MCF 10A (cell line): Measurements from ENCODE around the gene RAET1E. TPM values are rescaled to one million over a fixed set of nuclear protein-coding genes. Genes with fewer than 3 reads are reported as not detected.
"Not testable (repeated sequence)": the region's sequence is repeated elsewhere in the genome, so short reads cannot be mapped to it uniquely, and the experiment has no call there.

Experiments
- BruUV-seq: library from RNA; stranded (reverse); fragments of 400-500 nt; replicated peaks from 2 replicates; lab custom pipeline; 2021; lab: Mats Ljungman, UMichigan
- CTCF ChIA-PET: fragments of 300-600 bp; sonication (Branson Sonifier 250); formaldehyde crosslinking; extraction: SDS; loops from one replicate; lab custom pipeline; 2021; ENCODE audit warnings: antibody characterized with exemption, inconsistent platforms; lab: Yijun Ruan, JAX
- POLR2A ChIA-PET: fragments of 300-600, 350-650 bp; sonication (Branson Sonifier 250); formaldehyde crosslinking; extraction: SDS; loops from one replicate; lab custom pipeline; 2020; ENCODE audit warnings: antibody characterized with exemption, inconsistent platforms; lab: Yijun Ruan, JAX
- DNase-seq: peaks from one replicate; pipeline ENCODE4 v3.0.0-alpha.2; 2018; ENCODE audit not compliant: unreplicated experiment
- H3K27ac Mint-ChIP-seq: one replicate; pipeline ENCODE4 v1.8.0; 2022; ENCODE audit warnings: mild to moderate bottlenecking, low read depth, mixed read lengths; ENCODE audit not compliant: unreplicated experiment
- H3K27me3 Mint-ChIP-seq: one replicate; pipeline ENCODE4 v1.8.0; 2022; ENCODE audit warnings: mixed read lengths; ENCODE audit not compliant: insufficient read depth, unreplicated experiment
- H3K36me3 Mint-ChIP-seq: one replicate; pipeline ENCODE4 v1.8.0; 2022; ENCODE audit warnings: mild to moderate bottlenecking, moderate library complexity, mixed read lengths; ENCODE audit not compliant: insufficient read depth, unreplicated experiment
- H3K4me1 Mint-ChIP-seq: one replicate; pipeline ENCODE4 v1.8.0; 2022; ENCODE audit warnings: mixed read lengths; ENCODE audit not compliant: insufficient read depth, unreplicated experiment
- H3K4me3 Mint-ChIP-seq: one replicate; pipeline ENCODE4 v1.8.0; 2022; ENCODE audit warnings: mild to moderate bottlenecking, moderate library complexity, mixed read lengths; ENCODE audit not compliant: unreplicated experiment
- H3K9me3 Mint-ChIP-seq: one replicate; pipeline ENCODE4 v1.8.0; 2022; ENCODE audit warnings: mixed read lengths; ENCODE audit not compliant: unreplicated experiment
- intact Hi-C: fragments of 100-400 bp; cut with micrococcal nuclease; formaldehyde crosslinking; loops from 2 replicates; pipeline ENCODE4 v1.14.1; 2022
- total RNA-seq: library from RNA; stranded (reverse); gene quantifications from 2 replicates; pipeline ENCODE4 v1.2.3, GENCODE V29; 2022
- TF ChIP-seq, protein P1 (sequence below): fragments of 200-600 bp; IDR thresholded peaks from one replicate; pipeline ENCODE4 v1.8.0; 2022; ENCODE audit warnings: antibody characterized with exemption, mild to moderate bottlenecking; ENCODE audit not compliant: unreplicated experiment

RAET1E gene
- total RNA-seq, 1 experiment from 2014 or later: 37.6 TPM

DNA sequence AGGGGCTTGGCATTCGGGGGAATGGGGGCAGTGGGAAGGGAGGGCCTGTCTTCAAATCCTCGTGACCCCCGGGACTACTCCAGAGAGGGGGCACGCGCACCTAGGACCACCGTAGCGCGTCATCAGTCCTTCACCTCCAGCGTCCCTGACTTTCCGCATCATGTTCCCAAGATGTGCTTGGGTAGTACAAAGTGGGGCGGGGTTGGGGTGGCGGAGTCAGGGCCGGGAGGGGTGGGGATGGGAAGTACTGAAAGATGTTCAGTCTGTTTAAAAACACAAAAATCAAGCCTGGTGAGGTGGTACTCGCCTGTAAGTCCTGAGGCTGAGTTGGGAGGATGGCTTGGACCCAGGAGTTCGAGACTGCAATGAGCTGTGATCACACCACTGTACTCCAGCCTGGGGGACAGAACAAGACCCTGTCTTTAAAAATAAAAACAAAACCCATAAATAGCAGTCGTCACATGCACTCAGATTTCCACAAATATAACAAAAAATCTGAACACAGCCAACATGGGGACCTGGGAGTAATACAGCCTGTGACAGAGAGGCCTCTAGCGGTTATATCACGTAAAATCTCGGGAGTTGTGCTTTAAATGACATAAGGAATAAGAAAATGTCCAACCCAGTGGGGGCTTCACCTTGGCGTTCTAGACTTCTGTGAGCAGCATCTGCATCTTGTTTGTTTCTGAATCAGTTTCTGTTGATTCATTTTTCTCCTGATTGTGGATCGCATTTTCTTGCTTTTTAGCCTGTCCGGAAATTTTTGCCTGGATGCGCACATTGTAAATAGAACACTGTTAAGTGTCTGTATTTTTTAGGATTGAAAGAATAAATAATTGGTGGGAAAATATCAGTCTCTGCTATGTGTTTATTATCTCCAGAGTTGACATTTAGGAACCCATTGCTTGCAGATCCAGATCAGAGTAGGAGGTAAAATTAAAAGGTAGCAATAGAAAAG, 33.1 kb downstream of the RAET1E start:
- peak; percentile 74 for DNase-seq
- BruUV-seq: no TSS peak
- ChIA-PET POLR2A (interaction anchor here (0.5 to 13.6 kb wide), 12 partner anchors 8 to 338 kb away, joined by 3 to 255 read pairs (median 4); no protein-coding TSS in a partner anchor), CTCF (interaction anchor here (0.6 to 4.9 kb wide), 20 partner anchors 9 to 690 kb away, joined by 3 to 60 read pairs (median 4); partner anchors contain the start of gene NUP43)
- intact Hi-C loops: loop anchor here (1.0 to 10.0 kb wide), 6 partner anchors 25 to 140 kb away; partner anchors contain the start of gene RAET1G
- TF ChIP-seq, protein P1, sequence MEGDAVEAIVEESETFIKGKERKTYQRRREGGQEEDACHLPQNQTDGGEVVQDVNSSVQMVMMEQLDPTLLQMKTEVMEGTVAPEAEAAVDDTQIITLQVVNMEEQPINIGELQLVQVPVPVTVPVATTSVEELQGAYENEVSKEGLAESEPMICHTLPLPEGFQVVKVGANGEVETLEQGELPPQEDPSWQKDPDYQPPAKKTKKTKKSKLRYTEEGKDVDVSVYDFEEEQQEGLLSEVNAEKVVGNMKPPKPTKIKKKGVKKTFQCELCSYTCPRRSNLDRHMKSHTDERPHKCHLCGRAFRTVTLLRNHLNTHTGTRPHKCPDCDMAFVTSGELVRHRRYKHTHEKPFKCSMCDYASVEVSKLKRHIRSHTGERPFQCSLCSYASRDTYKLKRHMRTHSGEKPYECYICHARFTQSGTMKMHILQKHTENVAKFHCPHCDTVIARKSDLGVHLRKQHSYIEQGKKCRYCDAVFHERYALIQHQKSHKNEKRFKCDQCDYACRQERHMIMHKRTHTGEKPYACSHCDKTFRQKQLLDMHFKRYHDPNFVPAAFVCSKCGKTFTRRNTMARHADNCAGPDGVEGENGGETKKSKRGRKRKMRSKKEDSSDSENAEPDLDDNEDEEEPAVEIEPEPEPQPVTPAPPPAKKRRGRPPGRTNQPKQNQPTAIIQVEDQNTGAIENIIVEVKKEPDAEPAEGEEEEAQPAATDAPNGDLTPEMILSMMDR: peak; percentile 49
- H3K36me3 Mint-ChIP-seq: no peaks in the 10 kb centered on the region
- H3K9me3 Mint-ChIP-seq: no peaks in the 10 kb centered on the region
- no peaks in the 10 kb centered on the region for H3K27me3 Mint-ChIP-seq
- no peak overlapping the region for H3K27ac Mint-ChIP-seq
- peak overlapping the region; percentile 90 for H3K4me3 Mint-ChIP-seq
- peaks cover 39% of the 10 kb centered on the region for H3K4me1 Mint-ChIP-seq

DNA sequence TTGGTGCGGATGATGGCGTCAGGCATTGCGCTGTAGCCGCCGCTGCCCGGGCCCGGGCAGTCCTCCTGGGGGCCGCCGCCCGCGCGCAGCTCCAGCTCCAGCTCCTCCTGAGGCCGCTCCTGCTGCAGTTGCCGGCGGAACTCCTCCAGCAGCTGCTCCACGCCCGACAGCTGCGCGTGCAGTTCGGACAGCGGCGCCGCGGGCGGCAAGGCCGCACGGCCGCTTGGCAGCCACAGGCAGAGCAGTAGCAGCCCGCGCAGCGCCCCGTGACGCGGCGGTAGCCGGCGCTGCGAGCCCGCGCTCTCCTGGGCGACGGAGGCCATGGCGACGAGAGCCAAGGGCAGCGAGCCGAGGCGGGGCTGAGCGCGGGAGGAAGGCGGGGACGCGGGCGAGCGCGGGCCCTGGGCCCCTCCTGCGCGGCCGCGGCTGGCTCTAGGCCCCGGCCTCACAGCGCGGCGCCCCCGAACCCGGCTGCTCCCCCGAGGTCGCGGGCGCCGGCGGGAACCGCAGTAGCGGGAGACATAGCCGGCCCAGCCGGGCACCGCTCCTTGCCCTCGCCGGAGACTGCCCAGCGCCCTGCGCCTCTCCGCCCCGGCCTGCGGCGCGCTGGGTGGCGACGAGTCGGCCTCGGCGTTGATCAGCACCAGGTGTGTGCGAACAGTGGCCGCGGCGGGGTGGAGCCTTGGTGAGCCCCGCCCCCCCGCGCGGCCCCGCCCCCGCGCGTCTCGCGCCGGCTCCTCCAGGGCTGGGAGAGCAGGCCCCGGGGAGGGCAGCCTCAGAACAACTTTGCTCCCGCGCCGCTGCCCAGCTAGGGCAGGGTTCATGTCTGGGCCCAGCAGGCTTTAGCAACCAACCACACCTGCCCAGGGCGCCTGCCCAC, 34.0 kb downstream of the RAET1E start, which contains the start of gene LRP11:
Gene LRP11, minus strand, starts transcription at position 662 of the 880 bp plus-strand sequence. Its CDS starts 339 bp downstream, at position 323.
- TF ChIP-seq, protein P1: no peak
- Mint-ChIP-seq H3K4me1 (peaks cover 44% of the 10 kb centered on the region), H3K4me3 (peak within 1 kb of the TSS; percentile 90), H3K36me3 (no peaks in the 10 kb centered on the region), H3K27me3 (no peaks in the 10 kb centered on the region), H3K9me3 (no peaks in the 10 kb centered on the region), H3K27ac (peak within 1 kb of the TSS; percentile 96)
- intact Hi-C loops: loop anchor here (2.0 to 10.0 kb wide), 4 partner anchors 27 to 139 kb away; partner anchors contain the start of gene RAET1G
- peak; percentile 87 for DNase-seq
- no TSS peak for BruUV-seq
- ChIA-PET POLR2A (interaction anchor here (0.6 to 13.6 kb wide), 18 partner anchors 7 to 282 kb away, joined by 3 to 255 read pairs (median 5); no protein-coding TSS in a partner anchor), CTCF (interaction anchor here (0.5 to 4.9 kb wide), 12 partner anchors 16 to 859 kb away, joined by 3 to 60 read pairs (median 4); no protein-coding TSS in a partner anchor)

DNA sequence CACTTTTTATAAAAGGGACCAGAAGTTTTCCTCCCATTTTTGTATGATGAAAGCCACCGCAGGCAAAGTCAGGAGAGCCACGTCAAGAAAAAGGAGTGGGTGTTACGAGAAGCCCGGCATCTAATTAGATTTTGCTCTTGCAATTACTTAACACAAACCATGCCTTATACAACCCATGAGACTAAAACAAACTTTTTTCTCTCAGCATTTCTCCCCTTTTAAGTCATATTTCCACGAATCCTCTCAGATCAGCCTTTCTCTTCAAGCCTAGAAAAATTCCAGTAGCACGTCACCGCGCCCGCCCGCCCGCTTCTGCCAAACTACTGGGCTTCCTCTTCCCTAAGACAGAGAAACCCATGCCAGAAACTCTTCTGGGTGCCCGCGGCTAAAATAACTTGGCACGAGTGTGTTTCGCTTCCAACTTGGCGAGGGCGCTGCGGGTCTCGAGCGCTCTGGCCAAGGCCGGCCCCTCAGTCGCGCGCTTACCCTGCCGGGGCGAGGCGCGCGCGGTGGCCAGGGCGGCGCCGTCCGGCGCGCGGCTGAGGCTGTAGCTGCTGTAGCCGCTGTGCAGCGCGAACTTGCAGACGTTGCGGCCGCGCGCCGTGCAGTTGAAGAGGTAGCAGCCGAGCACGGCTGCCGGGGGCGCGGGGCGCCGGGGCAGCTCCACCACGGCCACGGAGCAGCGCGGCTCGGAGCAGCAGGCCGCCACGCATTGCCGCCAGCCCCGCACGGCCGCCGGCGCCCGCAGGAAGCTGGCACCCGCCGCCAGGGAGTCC, 34.8 kb downstream of the RAET1E start:
- Mint-ChIP-seq H3K4me3 (peak overlapping the region; percentile 90), H3K4me1 (peaks cover 48% of the 10 kb centered on the region), H3K36me3 (no peaks in the 10 kb centered on the region), H3K27me3 (no peaks in the 10 kb centered on the region), H3K27ac (peak overlapping the region; percentile 96), H3K9me3 (no peaks in the 10 kb centered on the region)
- peak; percentile 97 for DNase-seq
- TSS peak; percentile 54 for BruUV-seq
- TF ChIP-seq, protein P1: no peak
- ChIA-PET CTCF (interaction anchor here (0.6 to 4.9 kb wide), 8 partner anchors 15 to 229 kb away, joined by 3 to 60 read pairs (median 4); no protein-coding TSS in a partner anchor), POLR2A (interaction anchor here (0.7 to 13.6 kb wide), 14 partner anchors 8 to 146 kb away, joined by 3 to 255 read pairs (median 7); no protein-coding TSS in a partner anchor)
- intact Hi-C loops: loop anchor here (2.0 to 10.0 kb wide), 2 partner anchors 28 to 138 kb away; no protein-coding TSS in a partner anchor

DNA sequence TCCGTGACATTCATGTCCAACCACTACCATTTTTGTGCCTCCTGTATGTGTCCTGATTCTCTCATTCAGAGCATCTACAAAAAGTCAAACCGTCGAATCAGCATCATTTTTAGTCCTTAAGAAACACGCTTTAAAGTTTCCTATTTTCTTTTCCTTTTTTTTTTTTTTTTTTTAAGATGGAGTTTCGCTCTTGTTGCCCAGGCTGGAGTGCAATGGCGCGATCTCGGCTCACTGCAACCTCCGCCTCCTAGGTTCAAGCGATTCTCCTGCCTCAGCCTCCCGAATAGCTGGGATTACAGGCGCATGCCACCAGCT, 35.5 kb downstream of the RAET1E start:
- Mint-ChIP-seq H3K4me1 (peaks cover 46% of the 10 kb centered on the region), H3K4me3 (peak overlapping the region; percentile 90), H3K27ac (peak overlapping the region; percentile 96)
- H3K27me3 Mint-ChIP-seq, H3K9me3 Mint-ChIP-seq, BruUV-seq, H3K36me3 Mint-ChIP-seq, DNase-seq: not testable (repeated sequence)
- CTCF ChIA-PET: interaction anchor here (1.2 to 1.4 kb wide), 2 partner anchors 15 to 26 kb away, joined by 3 to 4 read pairs; no protein-coding TSS in a partner anchor
- intact Hi-C loops: loop anchor here (2.0 to 10.0 kb wide), 2 partner anchors 28 to 138 kb away; no protein-coding TSS in a partner anchor
- POLR2A ChIA-PET: interaction anchor here (1.0 to 13.6 kb wide), 7 partner anchors 21 to 144 kb away, joined by 3 to 255 read pairs (median 11); partner anchors contain the start of gene LATS1
